GM18511 (cell line): ENCODE results near the gene TNFRSF1B.
A peak's percentile ranks its signal among the peaks of the same experiment; 100 is the strongest.

Experiments used
- ATAC-seq: cut with Tn5 transposase; IDR thresholded peaks from one replicate; pipeline ENCODE4 v1.9.1; 2021; ENCODE audit warnings: mild to moderate bottlenecking, moderate library complexity; ENCODE audit not compliant: unreplicated experiment

Gene TNFRSF1B

GRCh38 chr1:12166834-12167492 lies at the start of gene TNFRSF1B:
Gene TNFRSF1B, plus strand, starts transcription at chr1:12166991. Its CDS starts 101 bp downstream, at chr1:12167092.
- ATAC-seq, result peak; percentile 53

GRCh38 chr1:12121212-12122003 lies 45.4 kb upstream of the TNFRSF1B start:
- no peak for ATAC-seq

- ATAC-seq, result no peak
Observed at GRCh38 chr1:12123172-12123571, 43.6 kb upstream of the TNFRSF1B start.

- no peak for ATAC-seq
Observed at GRCh38 chr1:12124693-12125421, 41.9 kb upstream of the TNFRSF1B start.

GRCh38 chr1:12125422-12126355 lies 41.1 kb upstream of the TNFRSF1B start:
- no peak for ATAC-seq

GRCh38 chr1:12126781-12127180 lies 40.0 kb upstream of the TNFRSF1B start:
- ATAC-seq, result no peak

- ATAC-seq, result no peak
Observed at GRCh38 chr1:12127206-12127810, 39.5 kb upstream of the TNFRSF1B start.

- no peak for ATAC-seq
Observed at GRCh38 chr1:12128120-12128519, 38.7 kb upstream of the TNFRSF1B start.

- no peak for ATAC-seq
Observed at GRCh38 chr1:12129624-12130023, 37.2 kb upstream of the TNFRSF1B start.

GRCh38 chr1:12130466-12131130 lies 36.2 kb upstream of the TNFRSF1B start:
- ATAC-seq, result no peak

GRCh38 chr1:12132078-12132477 lies 34.7 kb upstream of the TNFRSF1B start:
- ATAC-seq, result no peak

GRCh38 chr1:12134716-12135115 lies 32.1 kb upstream of the TNFRSF1B start:
- no peak for ATAC-seq

- ATAC-seq, result no peak
Observed at GRCh38 chr1:12135612-12136011, 31.2 kb upstream of the TNFRSF1B start.

- ATAC-seq, result no peak
Observed at GRCh38 chr1:12136916-12137610, 29.7 kb upstream of the TNFRSF1B start.

GRCh38 chr1:12138196-12139168 lies 28.3 kb upstream of the TNFRSF1B start:
- ATAC-seq, result no peak

GRCh38 chr1:12140016-12140415 lies 26.8 kb upstream of the TNFRSF1B start:
- ATAC-seq, result no peak

GRCh38 chr1:12140515-12141162 lies 26.2 kb upstream of the TNFRSF1B start:
- no peak for ATAC-seq
